GM12801 (cell line): ENCODE results near the gene FAM168A.

ENCODE experiments used
- CTCF ChIP-seq: IDR thresholded peaks from one replicate; pipeline ENCODE4 v1.5.1; 2011; ENCODE audit warnings: control low read depth; ENCODE audit not compliant: insufficient read length; ENCODE audit errors: extremely low read depth

The FAM168A gene

GRCh38 chr11:73430326-73430725 lies 167.6 kb downstream of the FAM168A start:
- no peak for TF ChIP-seq CTCF

GRCh38 chr11:73429121-73429750 lies 168.7 kb downstream of the FAM168A start:
- no peak for TF ChIP-seq CTCF

- no peak for TF ChIP-seq CTCF
These were observed 169.2 kb downstream of the FAM168A start for GRCh38 chr11:73428699-73429098.

GRCh38 chr11:73428227-73428626 lies 169.7 kb downstream of the FAM168A start:
- no peak for TF ChIP-seq CTCF

- no peak for TF ChIP-seq CTCF
These were observed 171.6 kb downstream of the FAM168A start for GRCh38 chr11:73426219-73426850.

DNA sequence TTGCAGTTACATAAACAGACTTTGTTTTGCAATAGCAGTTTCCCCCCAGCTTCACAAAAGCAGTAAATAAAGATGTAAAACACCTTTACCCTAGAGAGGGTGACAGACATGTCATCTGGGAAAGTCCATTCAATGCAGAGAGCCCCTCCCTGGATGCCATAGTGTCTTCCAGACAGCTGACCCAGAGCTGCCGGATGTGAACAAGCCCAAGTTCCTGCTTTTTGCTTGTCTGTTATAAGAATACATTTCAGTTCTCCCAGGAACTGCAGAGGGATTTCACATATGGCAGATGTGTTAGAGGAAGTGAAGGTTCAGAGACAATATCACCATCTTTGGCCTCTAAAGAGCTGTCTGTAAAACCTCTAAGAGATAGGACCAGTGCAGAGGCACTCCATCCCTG lies 172.8 kb downstream of the FAM168A start:
- no peak for TF ChIP-seq CTCF

DNA sequence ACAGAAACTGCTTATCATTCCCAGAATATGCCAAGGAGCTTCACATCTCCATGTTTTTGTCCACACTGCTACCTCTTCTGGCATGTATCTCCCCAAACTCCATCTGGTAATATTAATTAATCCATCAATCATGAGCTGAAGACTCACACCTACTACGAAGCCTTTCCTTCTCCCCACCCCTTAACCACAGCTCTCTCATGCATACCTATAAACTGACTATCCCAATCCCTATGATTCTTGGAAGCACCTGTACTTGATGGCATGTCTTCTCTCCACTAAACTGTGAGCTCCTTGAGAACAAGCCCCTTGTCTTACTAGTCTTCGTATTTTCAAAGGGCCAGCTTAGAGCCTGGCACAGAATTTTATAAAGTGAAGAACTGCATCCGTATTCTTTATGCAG lies 174.4 kb downstream of the FAM168A start:
- TF ChIP-seq CTCF: no peak

DNA sequence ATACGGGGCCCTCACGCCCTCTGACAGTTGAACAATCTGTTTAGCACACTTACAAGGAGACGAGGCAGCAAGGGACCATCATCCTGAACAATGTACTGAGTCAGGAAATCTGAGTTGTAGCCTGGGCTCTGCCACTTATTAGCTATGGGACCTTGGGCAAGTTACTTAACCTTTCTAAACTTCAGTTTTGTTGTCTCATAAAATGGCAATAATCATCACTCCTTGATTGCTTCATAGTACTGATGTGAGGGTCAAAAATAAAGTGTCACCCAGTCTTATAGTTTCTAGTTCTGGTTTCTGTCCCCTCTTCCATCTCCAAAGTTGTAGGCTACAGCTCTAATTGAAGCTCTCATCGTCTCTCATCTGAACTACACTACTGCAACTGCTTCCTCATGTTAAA lies 175.0 kb downstream of the FAM168A start:
- no peak for TF ChIP-seq CTCF
